SK-N-SH (cell line): ENCODE data around the gene AKAP6.

ENCODE experiments used
- EP300 ChIP-seq, 2 experiments: IDR thresholded peaks; 2 replicates each; pipeline versions ENCODE4 v1.4.0 to v1.6.1; 2012; ENCODE audit warnings: borderline replicate concordance in 1 of 2, low read depth in 1 of 2, low read length in 1 of 2
- EZH2phosphoT487 ChIP-seq: fragments of 200-600 bp; sonication (generic); IDR thresholded peaks from 2 replicates; pipeline ENCODE4 v1.6.1; 2017; ENCODE audit warnings: low read depth, mixed run types, mild to moderate bottlenecking, antibody characterized with exemption, moderate library complexity, borderline replicate concordance
- GABPA ChIP-seq: IDR thresholded peaks from 2 replicates; pipeline ENCODE4 v1.4.0; 2012; ENCODE audit warnings: low read depth, mild to moderate bottlenecking
- JUND ChIP-seq: IDR thresholded peaks from 2 replicates; pipeline ENCODE4 v1.4.0; 2012
- POLR2AphosphoS5 ChIP-seq: IDR thresholded peaks from 2 replicates; pipeline ENCODE4 v1.6.1; 2012; ENCODE audit warnings: low read depth, low read length
- REST ChIP-seq: IDR thresholded peaks from 2 replicates; pipeline ENCODE4 v1.6.1; 2012; ENCODE audit warnings: mild to moderate bottlenecking, low read depth, low read length, moderate library complexity
- TF ChIP-seq, protein P1 (sequence below): fragments of 200-600 bp; sonication (generic); IDR thresholded peaks from 2 replicates; pipeline ENCODE4 v1.6.1; 2017; ENCODE audit warnings: antibody characterized with exemption, mild to moderate bottlenecking, moderate library complexity
- TF ChIP-seq, protein P2 (sequence below): fragments of 150-350 bp; IDR thresholded peaks from 2 replicates; pipeline ENCODE4 v1.6.1; 2017; ENCODE audit warnings: antibody characterized with exemption, low read length, low read depth, borderline replicate concordance

DNA sequence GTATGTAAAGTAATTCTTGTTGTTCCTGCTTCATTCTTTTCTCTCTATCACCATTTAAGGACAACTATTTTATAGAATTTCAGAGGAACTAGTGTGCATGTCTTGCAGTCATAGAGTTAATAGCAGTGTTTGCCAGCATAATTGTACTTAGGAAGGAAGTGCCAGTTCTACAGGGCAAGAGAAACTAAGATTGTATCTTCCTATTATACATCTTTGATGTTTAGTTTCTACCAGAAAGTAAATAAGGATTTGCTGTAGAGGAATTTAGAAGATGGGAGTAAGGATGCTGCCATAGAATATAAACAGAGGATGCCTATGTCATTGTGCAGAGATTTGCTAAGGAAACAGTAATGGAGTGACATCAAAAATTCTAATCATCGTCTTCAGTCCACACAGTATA lies 338.7 kb downstream of the AKAP6 start:
- no peak for TF ChIP-seq EP300 (IDR thresholded peaks at IDR 0.05; ENCODE audit: borderline replicate concordance in 1 of 2, low read depth in 1 of 2, low read length in 1 of 2)
- TF ChIP-seq POLR2AphosphoS5, result no peak
- TF ChIP-seq, protein P1, sequence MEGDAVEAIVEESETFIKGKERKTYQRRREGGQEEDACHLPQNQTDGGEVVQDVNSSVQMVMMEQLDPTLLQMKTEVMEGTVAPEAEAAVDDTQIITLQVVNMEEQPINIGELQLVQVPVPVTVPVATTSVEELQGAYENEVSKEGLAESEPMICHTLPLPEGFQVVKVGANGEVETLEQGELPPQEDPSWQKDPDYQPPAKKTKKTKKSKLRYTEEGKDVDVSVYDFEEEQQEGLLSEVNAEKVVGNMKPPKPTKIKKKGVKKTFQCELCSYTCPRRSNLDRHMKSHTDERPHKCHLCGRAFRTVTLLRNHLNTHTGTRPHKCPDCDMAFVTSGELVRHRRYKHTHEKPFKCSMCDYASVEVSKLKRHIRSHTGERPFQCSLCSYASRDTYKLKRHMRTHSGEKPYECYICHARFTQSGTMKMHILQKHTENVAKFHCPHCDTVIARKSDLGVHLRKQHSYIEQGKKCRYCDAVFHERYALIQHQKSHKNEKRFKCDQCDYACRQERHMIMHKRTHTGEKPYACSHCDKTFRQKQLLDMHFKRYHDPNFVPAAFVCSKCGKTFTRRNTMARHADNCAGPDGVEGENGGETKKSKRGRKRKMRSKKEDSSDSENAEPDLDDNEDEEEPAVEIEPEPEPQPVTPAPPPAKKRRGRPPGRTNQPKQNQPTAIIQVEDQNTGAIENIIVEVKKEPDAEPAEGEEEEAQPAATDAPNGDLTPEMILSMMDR, result no peak
- TF ChIP-seq, protein P2, sequence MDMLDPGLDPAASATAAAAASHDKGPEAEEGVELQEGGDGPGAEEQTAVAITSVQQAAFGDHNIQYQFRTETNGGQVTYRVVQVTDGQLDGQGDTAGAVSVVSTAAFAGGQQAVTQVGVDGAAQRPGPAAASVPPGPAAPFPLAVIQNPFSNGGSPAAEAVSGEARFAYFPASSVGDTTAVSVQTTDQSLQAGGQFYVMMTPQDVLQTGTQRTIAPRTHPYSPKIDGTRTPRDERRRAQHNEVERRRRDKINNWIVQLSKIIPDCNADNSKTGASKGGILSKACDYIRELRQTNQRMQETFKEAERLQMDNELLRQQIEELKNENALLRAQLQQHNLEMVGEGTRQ, result no peak
- TF ChIP-seq JUND, result no peak
- no peak for TF ChIP-seq GABPA
- TF ChIP-seq EZH2phosphoT487, result no peak
- no peak for TF ChIP-seq REST
